Nephron progenitor cell (in vitro differentiated cells): ENCODE data around the gene QRFP.

Experiments
- DNase-seq: peaks from one replicate; pipeline ENCODE4 v3.0.0; 2021
- H3K27ac Mint-ChIP-seq: 2 replicates; pipeline ENCODE4 v1.8.0; 2021; ENCODE audit warnings: mild to moderate bottlenecking, moderate library complexity, mixed read lengths
- H3K27me3 Mint-ChIP-seq: 2 replicates; pipeline ENCODE4 v1.8.0; 2021; ENCODE audit warnings: mild to moderate bottlenecking, low read depth, mixed read lengths; ENCODE audit not compliant: poor library complexity
- H3K36me3 Mint-ChIP-seq: 2 replicates; pipeline ENCODE4 v1.8.0; 2021; ENCODE audit warnings: low read depth, mixed read lengths
- H3K4me1 Mint-ChIP-seq: 2 replicates; pipeline ENCODE4 v1.8.0; 2021; ENCODE audit warnings: mixed read lengths
- H3K4me3 Mint-ChIP-seq: 2 replicates; pipeline ENCODE4 v1.8.0; 2021; ENCODE audit warnings: mild to moderate bottlenecking, moderate library complexity, mixed read lengths
- H3K9me3 Mint-ChIP-seq: 2 replicates; pipeline ENCODE4 v1.8.0; 2021; ENCODE audit warnings: mild to moderate bottlenecking, moderate library complexity, mixed read lengths
- CTCF ChIP-seq: fragments of 200-600 bp; sonication (generic); IDR thresholded peaks from 2 replicates; pipeline ENCODE4 v1.5.0; 2021; ENCODE audit warnings: antibody characterized with exemption

Gene QRFP

GRCh38 chr9:130858739-130859705, 37.6 kb downstream of the QRFP start:
- peak overlapping the region; percentile 81 for H3K27ac Mint-ChIP-seq

GRCh38 chr9:130857864-130858738, 38.5 kb downstream of the QRFP start:
- peaks cover 3% of the 10 kb centered on the region for H3K27me3 Mint-ChIP-seq
- peaks cover 72% of the 10 kb centered on the region for H3K36me3 Mint-ChIP-seq
- peaks cover 61% of the 10 kb centered on the region for H3K4me1 Mint-ChIP-seq
- DNase-seq = no peak
- H3K9me3 Mint-ChIP-seq = no peaks in the 10 kb centered on the region
- H3K4me3 Mint-ChIP-seq = no peak overlapping the region
- H3K27ac Mint-ChIP-seq = peak overlapping the region; percentile 81
- no peak for TF ChIP-seq CTCF

More at GRCh38 chr9:130858739-130859705, 37.6 kb downstream of the QRFP start:
- Mint-ChIP-seq H3K27me3 (peaks cover 3% of the 10 kb centered on the region), H3K4me1 (peaks cover 64% of the 10 kb centered on the region), H3K9me3 (no peaks in the 10 kb centered on the region), H3K4me3 (no peak overlapping the region), H3K36me3 (peaks cover 77% of the 10 kb centered on the region)
- no peak for DNase-seq
- no peak for TF ChIP-seq CTCF

GRCh38 chr9:130856474-130856873, 40.1 kb downstream of the QRFP start:
- TF ChIP-seq CTCF = no peak
- no peak for DNase-seq
- Mint-ChIP-seq H3K9me3 (no peaks in the 10 kb centered on the region), H3K27me3 (no peaks in the 10 kb centered on the region), H3K4me3 (no peak overlapping the region), H3K27ac (peak overlapping the region; percentile 59), H3K36me3 (peaks cover 66% of the 10 kb centered on the region), H3K4me1 (peaks cover 52% of the 10 kb centered on the region)

GRCh38 chr9:130854835-130855234, 41.8 kb downstream of the QRFP start:
- Mint-ChIP-seq H3K36me3 (peaks cover 68% of the 10 kb centered on the region), H3K27me3 (no peaks in the 10 kb centered on the region), H3K27ac (no peak overlapping the region)

GRCh38 chr9:130854092-130854491, 42.5 kb downstream of the QRFP start:
- peaks cover 35% of the 10 kb centered on the region for H3K4me1 Mint-ChIP-seq
- H3K27ac Mint-ChIP-seq = peak overlapping the region; percentile 64
- no peaks in the 10 kb centered on the region for H3K27me3 Mint-ChIP-seq
- no peak for TF ChIP-seq CTCF
- no peak for DNase-seq
- H3K4me3 Mint-ChIP-seq = no peak overlapping the region
- H3K9me3 Mint-ChIP-seq = peaks cover 6% of the 10 kb centered on the region
- H3K36me3 Mint-ChIP-seq = peaks cover 74% of the 10 kb centered on the region

More at GRCh38 chr9:130854835-130855234, 41.8 kb downstream of the QRFP start:
- no peak overlapping the region for H3K4me3 Mint-ChIP-seq
- TF ChIP-seq CTCF = no peak
- peaks cover 3% of the 10 kb centered on the region for H3K9me3 Mint-ChIP-seq
- DNase-seq = no peak
- H3K4me1 Mint-ChIP-seq = peaks cover 39% of the 10 kb centered on the region
